Adrenal gland (tissue), 12 donors: ENCODE measurements around the gene MRPS25. TPM values are rescaled to one million over a fixed set of nuclear protein-coding genes. Genes with fewer than 3 reads are reported as not detected.

Experiments used
- DNase-seq, 7 donors: peaks; one replicate each; pipeline ENCODE4 v3.0.0-alpha.2; 2019 to 2020
- H3K27ac ChIP-seq, 5 donors: fragments of 200-600 bp; sonication (generic) in 4 of 5; 1 replicate in 3 of 5; 2 replicates in 2 of 5; pipeline versions ENCODE4 v1.5.1 to v1.8.0; 2016 to 2020; ENCODE audit warnings: mild to moderate bottlenecking in 1 of 5
- H3K27me3 ChIP-seq: fragments of 200-600 bp; 2 replicates; pipeline ENCODE4 v1.8.0; 2021
- H3K36me3 ChIP-seq, 2 donors: fragments of 200-600 bp; replicated peaks in 1 of 2; 1 replicate in 1 of 2; 2 replicates in 1 of 2; pipeline versions ENCODE4 v1.5.1 to v1.8.0; 2018 to 2022
- H3K4me1 ChIP-seq, 2 donors: fragments of 200-600 bp; replicated peaks in 1 of 2; 1 replicate in 1 of 2; 2 replicates in 1 of 2; pipeline versions ENCODE4 v1.5.1 to v1.8.0; 2018 to 2021
- H3K4me3 ChIP-seq, 4 donors: fragments of 200-600 bp; sonication (generic) in 3 of 4; one replicate each; pipeline ENCODE4 v1.5.1; 2016 to 2018
- H3K9me3 ChIP-seq, 3 donors: fragments of 200-600 bp; sonication (generic) in 1 of 3; replicated peaks in 1 of 3; 1 replicate in 2 of 3; 2 replicates in 1 of 3; pipeline versions ENCODE4 v1.5.1 to v1.8.0; 2016 to 2021
- POLR2A ChIP-seq, 2 donors: fragments of 450-650 bp; IDR thresholded peaks; one replicate each; pipeline ENCODE4 v1.6.1; 2017; ENCODE audit warnings: antibody characterized with exemption in 2 of 2, mild to moderate bottlenecking in 2 of 2, moderate library complexity in 1 of 2
- WGBS, 4 donors: extraction: QIAGEN DNeasy Blood & Tissue Kit in 2 of 4; methylation state at CpG; one replicate each; pipeline versions ENCODE4 v1.1.5 to v1.1.7; 2013 to 2017; 5-methylcytosine and 5-hydroxymethylcytosine counted together
- intact Hi-C, 2 donors: fragments of 100-400 bp; cut with DNase I; formaldehyde crosslinking; loops; one replicate each; pipeline versions ENCODE4 v1.14.1 to v1.15.0; 2022 to 2023
- polyA plus RNA-seq, 3 donors: library from polyadenylated mRNA; stranded (reverse); fragments of 200-250 nt in 2 of 3; fragments of 350-450 nt in 1 of 3; fragmentation: Illumina TruSeq in 1 of 3; extraction: RNeasy Lipid Tissue Mini Kit (QIAGEN cat#74804) in 1 of 3; gene quantifications; one replicate each; pipeline ENCODE4 v1.2.3, GENCODE V29; 2013 to 2014
- total RNA-seq, 9 donors: library from RNA; depleted of rRNA in 4 of 9; stranded (reverse); fragments of >200 nt in 4 of 9; fragments of 120-200 nt in 1 of 9; fragmentation: NEBNext Ultra II Directional in 1 of 9; extraction: Animal tissue kit (Norgen Biotek cat#: 25700) in 1 of 9; gene quantifications; one replicate each; pipeline versions ENCODE4 v1.1.0 to v1.2.4, GENCODE V29; 2013 to 2023
- TF ChIP-seq, protein P1 (sequence below), 6 experiments: fragments of 450-650 bp in 4 of 6; fragments of 200-600 bp in 2 of 6; sonication (generic) in 1 of 6; IDR thresholded peaks; 1 replicate in 5 of 6; 2 replicates in 1 of 6; pipeline versions ENCODE4 v1.5.1 to v1.8.0; 2016 to 2021; ENCODE audit warnings: antibody characterized with exemption in 6 of 6, mild to moderate bottlenecking in 2 of 6, moderate library complexity in 1 of 6
- donor health status: healthy with polysubstance abuse.
- donor health status: Bipolar disorder and iron deficiency.
- donor health status: DM: yes; HTN: yes; CAD: no.
- donor health status: DM: no; HTN: no; CAD: no.
- donor health status: DM: no; HTN: no; CAD: no.
- donor health status: DM: yes; HTN: yes; CAD: no.

Gene MRPS25
- total and polyA plus RNA-seq, 12 donors = 12.9 to 145 (median 46.0) TPM

DNA sequence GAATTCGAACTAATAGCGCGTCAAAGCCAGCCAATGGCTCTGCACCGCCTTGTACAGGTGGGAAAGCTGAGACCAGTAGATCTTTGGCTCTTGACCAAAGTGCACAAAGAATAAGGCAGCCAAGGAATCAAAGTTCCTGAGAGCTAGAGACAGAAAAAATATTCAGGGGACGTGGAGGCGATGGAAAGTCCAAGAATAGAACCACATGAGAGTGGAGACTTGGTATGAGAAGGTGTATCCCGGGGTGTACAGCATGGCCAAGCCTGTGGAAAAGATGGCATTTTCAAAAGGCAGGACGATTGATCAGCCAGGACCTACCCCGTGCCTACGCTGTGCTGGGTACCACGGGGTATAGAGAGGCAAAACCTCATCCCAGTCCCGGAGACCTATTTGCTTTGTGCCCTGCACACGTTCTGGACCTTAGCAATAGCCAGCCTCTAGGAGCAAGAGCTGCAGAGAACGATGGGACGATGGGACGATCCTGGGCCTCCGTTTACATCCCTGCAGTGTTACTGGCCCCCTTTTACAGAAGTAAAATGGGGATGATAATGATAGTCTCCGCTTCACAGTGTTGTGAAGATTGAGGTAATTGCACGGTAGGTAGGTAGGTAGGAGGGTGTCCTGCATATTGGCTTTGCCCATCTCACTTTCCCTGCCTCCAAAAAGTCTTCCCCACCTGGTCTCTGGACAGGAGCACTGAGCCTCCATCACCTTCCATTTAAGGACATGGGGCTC is 34.4 kb upstream of the MRPS25 start:
- whole genome bisulfite sequencing, 4 donors = 10 to 15% (median 15%) methylated on average over 19 of the region's 19 CpGs
- intact Hi-C loops = loop anchor here in 1 of 2 donors (10.0 kb wide), 1 partner anchor 305 kb away; no protein-coding TSS in a partner anchor
- peak in 2 of 7 donors; percentile 26 to 33 for DNase-seq

DNA sequence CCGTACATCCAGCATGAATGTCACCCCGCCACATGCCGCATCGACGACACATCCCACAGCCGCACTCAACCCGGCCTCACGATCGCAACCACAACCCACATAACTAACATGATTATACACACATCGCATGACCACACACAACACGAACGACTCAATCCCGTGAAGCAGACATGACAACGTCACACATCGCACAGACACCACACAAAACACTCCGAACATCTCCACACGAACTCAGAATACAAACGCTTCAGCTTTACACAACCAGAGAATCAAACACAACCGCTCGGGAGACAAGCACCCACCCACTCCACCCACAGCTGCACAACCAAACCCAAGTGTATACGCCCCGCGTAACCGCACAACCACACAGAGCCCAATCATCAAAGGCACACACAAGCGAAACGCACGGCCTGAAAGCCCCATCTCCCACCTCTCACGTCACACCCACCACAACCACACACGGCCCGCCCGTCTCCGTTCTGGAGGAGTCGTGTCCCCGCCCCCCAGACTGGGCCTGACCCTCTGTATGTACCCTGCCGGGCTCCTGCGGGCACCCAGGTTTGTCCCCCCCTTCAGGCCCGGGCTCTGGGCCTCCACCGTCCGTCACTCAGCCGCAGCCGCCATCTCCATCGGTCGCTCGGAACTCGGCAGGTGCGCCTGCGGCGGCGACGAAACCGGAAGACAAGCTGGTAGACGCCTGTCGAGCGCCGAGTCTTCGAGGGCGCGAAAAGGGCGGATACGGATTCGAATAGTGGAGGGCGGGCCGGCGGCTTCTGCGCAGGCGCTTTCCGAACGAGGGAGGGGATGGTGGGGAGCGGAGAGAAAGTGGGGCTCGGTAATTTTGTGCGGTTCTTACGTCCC is 33.6 kb upstream of the MRPS25 start, which contains the start of gene RBSN:
RBSN (minus strand) TSS at position 646 of the 861 bp plus-strand sequence. CDS start 3,028 bp downstream, outside the sequence.
- H3K4me1 ChIP-seq = peaks cover 16 to 33% of the 10 kb centered on the region in 2 donors
- TF ChIP-seq, protein P1, sequence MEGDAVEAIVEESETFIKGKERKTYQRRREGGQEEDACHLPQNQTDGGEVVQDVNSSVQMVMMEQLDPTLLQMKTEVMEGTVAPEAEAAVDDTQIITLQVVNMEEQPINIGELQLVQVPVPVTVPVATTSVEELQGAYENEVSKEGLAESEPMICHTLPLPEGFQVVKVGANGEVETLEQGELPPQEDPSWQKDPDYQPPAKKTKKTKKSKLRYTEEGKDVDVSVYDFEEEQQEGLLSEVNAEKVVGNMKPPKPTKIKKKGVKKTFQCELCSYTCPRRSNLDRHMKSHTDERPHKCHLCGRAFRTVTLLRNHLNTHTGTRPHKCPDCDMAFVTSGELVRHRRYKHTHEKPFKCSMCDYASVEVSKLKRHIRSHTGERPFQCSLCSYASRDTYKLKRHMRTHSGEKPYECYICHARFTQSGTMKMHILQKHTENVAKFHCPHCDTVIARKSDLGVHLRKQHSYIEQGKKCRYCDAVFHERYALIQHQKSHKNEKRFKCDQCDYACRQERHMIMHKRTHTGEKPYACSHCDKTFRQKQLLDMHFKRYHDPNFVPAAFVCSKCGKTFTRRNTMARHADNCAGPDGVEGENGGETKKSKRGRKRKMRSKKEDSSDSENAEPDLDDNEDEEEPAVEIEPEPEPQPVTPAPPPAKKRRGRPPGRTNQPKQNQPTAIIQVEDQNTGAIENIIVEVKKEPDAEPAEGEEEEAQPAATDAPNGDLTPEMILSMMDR (IDR thresholded peaks at IDR 0.05) = no peak
- peak in 1 of 2 donors; percentile 61 for TF ChIP-seq POLR2A (IDR thresholded peaks at IDR 0.05)
- intact Hi-C loops = no loop called here
- 0 to 1% (median 1%) methylated on average over 29 to 72 of the region's 72 CpGs for WGBS, 4 donors
- peaks cover 0 to 26% of the 10 kb centered on the region in 2 donors for H3K36me3 ChIP-seq
- H3K27ac ChIP-seq = peak within 1 kb of the TSS in 4 of 5 donors; percentile 62 to 92 (median 80)
- peak; percentile 95 to 97 (median 95) for DNase-seq
- H3K9me3 ChIP-seq = no peaks in the 10 kb centered on the region
- no peaks in the 10 kb centered on the region for H3K27me3 ChIP-seq
- peak within 1 kb of the TSS; percentile 77 to 90 (median 79) for H3K4me3 ChIP-seq

More for the DNA sequence above, 34.4 kb upstream of the MRPS25 start:
- peak overlapping the region in 3 of 4 donors; percentile 11 to 79 (median 77) for H3K4me3 ChIP-seq
- peak overlapping the region in 3 of 5 donors; percentile 51 to 92 (median 85) for H3K27ac ChIP-seq
- peaks cover 0 to 18% of the 10 kb centered on the region in 2 donors for H3K36me3 ChIP-seq
- TF ChIP-seq, protein P1 (IDR thresholded peaks at IDR 0.05) = no peak
- TF ChIP-seq POLR2A (IDR thresholded peaks at IDR 0.05) = no peak
- H3K27me3 ChIP-seq = no peaks in the 10 kb centered on the region
- no peaks in the 10 kb centered on the region for H3K9me3 ChIP-seq
- H3K4me1 ChIP-seq = peaks cover 16 to 33% of the 10 kb centered on the region in 2 donors

- no peaks in the 10 kb centered on the region for H3K27me3 ChIP-seq
- no peaks in the 10 kb centered on the region for H3K9me3 ChIP-seq
- intact Hi-C loops = no loop called here
- no peak overlapping the region for H3K27ac ChIP-seq
- H3K4me1 ChIP-seq = peaks cover 16 to 32% of the 10 kb centered on the region in 2 donors
- H3K36me3 ChIP-seq = peaks cover 0 to 31% of the 10 kb centered on the region in 2 donors
- WGBS, 4 donors = 43 to 62% (median 45%) methylated on average over 6 of the region's 6 CpGs
- peak overlapping the region in 2 of 4 donors; percentile 77 to 79 for H3K4me3 ChIP-seq
- no peak for DNase-seq
- no peak for TF ChIP-seq POLR2A (IDR thresholded peaks at IDR 0.05)
- TF ChIP-seq, protein P1 (IDR thresholded peaks at IDR 0.05) = no peak
These were observed 32.8 kb upstream of the MRPS25 start for GRCh38 chr3:15097891-15098290.

- no peaks in the 10 kb centered on the region for H3K9me3 ChIP-seq
- peaks cover 12 to 19% of the 10 kb centered on the region in 2 donors for H3K4me1 ChIP-seq
- no peak for TF ChIP-seq POLR2A (IDR thresholded peaks at IDR 0.05)
- TF ChIP-seq, protein P1 (IDR thresholded peaks at IDR 0.05) = no peak
- 67 to 83% (median 76%) methylated on average over 3 of the region's 3 CpGs for WGBS, 4 donors
- H3K4me3 ChIP-seq = no peak overlapping the region
- H3K27me3 ChIP-seq = no peaks in the 10 kb centered on the region
- peaks cover 0 to 44% of the 10 kb centered on the region in 2 donors for H3K36me3 ChIP-seq
- no peak overlapping the region for H3K27ac ChIP-seq
- intact Hi-C loops = no loop called here
- no peak for DNase-seq
These were observed 30.9 kb upstream of the MRPS25 start for GRCh38 chr3:15096046-15096445.
